SK-N-SH (cell line): ENCODE results near the gene ZNF17. TPM values are rescaled to one million over a fixed set of nuclear protein-coding genes. Genes with fewer than 3 reads are reported as not detected.

Experiments
- CTCF ChIA-PET: fragments of 300-600, 350-600 bp; formaldehyde crosslinking; extraction: SDS; loops from one replicate; lab custom pipeline; 2021; lab: Yijun Ruan, JAX
- POLR2A ChIA-PET: fragments of 350-600 bp; sonication (Branson Sonifier 250); formaldehyde crosslinking; extraction: SDS; loops from one replicate; lab custom pipeline; 2020; ENCODE audit warnings: antibody characterized with exemption, inconsistent platforms; lab: Yijun Ruan, JAX
- DNase-seq: peaks from one replicate; pipeline ENCODE4 v3.0.0; 2012
- H2AFZ ChIP-seq: fragments of 200-600 bp; sonication (generic); 2 replicates; pipeline ENCODE4 v1.8.1; 2016; ENCODE audit warnings: antibody characterized with exemption, mild to moderate bottlenecking, low read depth
- H3F3A ChIP-seq: fragments of 200-600 bp; sonication (generic); replicated peaks from 2 replicates; pipeline ENCODE3; 2016; ENCODE audit warnings: antibody characterized with exemption, mild to moderate bottlenecking; ENCODE audit not compliant: insufficient read depth
- H3K27ac ChIP-seq, 2 experiments: fragments of 200-500 bp in 1 of 2; fragments of 200-600 bp in 1 of 2; sonication (Bioruptor generic) in 1 of 2; sonication (generic), shearing (Covaris generic) in 1 of 2; 2 replicates each; pipeline versions ENCODE4 v1.5.1 to v1.6.1; 2014 to 2016; ENCODE audit warnings: low read depth in 2 of 2, inconsistent platforms in 1 of 2, low read length in 1 of 2, mild to moderate bottlenecking in 1 of 2, mixed read lengths in 1 of 2
- H3K27me3 ChIP-seq: fragments of 200-600 bp; sonication (generic), shearing (Covaris generic); 2 replicates; pipeline ENCODE4 v1.6.1; 2016; ENCODE audit warnings: mixed run types; ENCODE audit not compliant: insufficient read depth
- H3K36me3 ChIP-seq, 2 experiments: fragments of 200-500 bp in 1 of 2; fragments of 200-600 bp in 1 of 2; sonication (Bioruptor generic) in 1 of 2; sonication (generic) in 1 of 2; replicated peaks in 1 of 2; 2 replicates each; pipeline versions ENCODE3 to v1.5.1; 2014 to 2016; ENCODE audit warnings: low read length in 1 of 2, mild to moderate bottlenecking in 1 of 2; ENCODE audit not compliant: insufficient read depth in 2 of 2, control insufficient read depth in 1 of 2
- H3K4me1 ChIP-seq, 2 experiments: fragments of 200-500 bp in 1 of 2; fragments of 200-600 bp in 1 of 2; sonication (Bioruptor generic) in 1 of 2; sonication (generic), shearing (Covaris generic) in 1 of 2; 2 replicates each; pipeline versions ENCODE4 v1.5.1 to v1.6.1; 2014 to 2016; ENCODE audit warnings: low read depth in 1 of 2, low read length in 1 of 2, mixed run types in 1 of 2; ENCODE audit not compliant: insufficient read depth in 2 of 2, control insufficient read depth in 1 of 2
- H3K4me2 ChIP-seq: fragments of 200-600 bp; sonication (generic), shearing (Covaris generic); 2 replicates; pipeline ENCODE4 v1.6.1; 2017; ENCODE audit warnings: mixed run types
- H3K4me3 ChIP-seq, 2 experiments: fragments of 200-500 bp in 1 of 2; fragments of 200-600 bp in 1 of 2; sonication (Bioruptor generic) in 1 of 2; sonication (generic), shearing (Covaris generic) in 1 of 2; 2 replicates each; pipeline versions ENCODE4 v1.5.1 to v1.8.1; 2014 to 2016; ENCODE audit warnings: low read depth in 2 of 2, inconsistent platforms in 1 of 2, low read length in 1 of 2, mild to moderate bottlenecking in 1 of 2, mixed read lengths in 1 of 2, moderate library complexity in 1 of 2
- H3K79me2 ChIP-seq: fragments of 200-600 bp; sonication (generic); 2 replicates; pipeline ENCODE4 v1.8.1; 2017; ENCODE audit warnings: mild to moderate bottlenecking; ENCODE audit not compliant: insufficient read depth
- H3K9ac ChIP-seq: fragments of 200-600 bp; sonication (generic); 2 replicates; pipeline ENCODE4 v1.6.1; 2017; ENCODE audit warnings: mixed run types
- H3K9me2 ChIP-seq: fragments of 200-600 bp; sonication (generic); 2 replicates; pipeline ENCODE4 v1.6.1; 2017; ENCODE audit warnings: mixed run types
- H3K9me3 ChIP-seq: fragments of 200-600 bp; sonication (generic); 2 replicates; pipeline ENCODE4 v1.6.1; 2017; ENCODE audit warnings: mixed run types, mild to moderate bottlenecking, moderate library complexity
- H4K20me1 ChIP-seq: fragments of 200-600 bp; sonication (generic); 2 replicates; pipeline ENCODE4 v1.6.1; 2017; ENCODE audit warnings: mild to moderate bottlenecking, mixed run types; ENCODE audit not compliant: insufficient read depth
- CHD2 ChIP-seq: fragments of 150-350 bp; IDR thresholded peaks from 2 replicates; pipeline ENCODE4 v1.6.1; 2018; ENCODE audit warnings: low read length; ENCODE audit not compliant: partially characterized antibody
- ELF1 ChIP-seq: IDR thresholded peaks from 2 replicates; pipeline ENCODE4 v1.4.0; 2012
- EP300 ChIP-seq, 2 experiments: IDR thresholded peaks; 2 replicates each; pipeline versions ENCODE4 v1.4.0 to v1.6.1; 2012; ENCODE audit warnings: borderline replicate concordance in 1 of 2, low read depth in 1 of 2, low read length in 1 of 2
- EZH2phosphoT487 ChIP-seq: fragments of 200-600 bp; sonication (generic); IDR thresholded peaks from 2 replicates; pipeline ENCODE4 v1.6.1; 2017; ENCODE audit warnings: low read depth, mixed run types, mild to moderate bottlenecking, antibody characterized with exemption, moderate library complexity, borderline replicate concordance
- FOSL2 ChIP-seq: IDR thresholded peaks from 2 replicates; pipeline ENCODE4 v1.4.0; 2012; ENCODE audit warnings: low read depth, mild to moderate bottlenecking, moderate library complexity, borderline replicate concordance
- FOXJ3 ChIP-seq: sonication (generic); formaldehyde crosslinking; IDR thresholded peaks from 2 replicates; pipeline ENCODE4 v1.5.1; 2020; ENCODE audit warnings: mild to moderate bottlenecking, missing genetic modification reagents
- FOXM1 ChIP-seq: IDR thresholded peaks from 2 replicates; pipeline ENCODE4 v1.4.0; 2012; ENCODE audit warnings: low read depth, mild to moderate bottlenecking
- GATA2 ChIP-seq: sonication (generic); formaldehyde crosslinking; IDR thresholded peaks from 2 replicates; pipeline ENCODE4 v1.5.0; 2020; ENCODE audit warnings: mild to moderate bottlenecking, missing genetic modification reagents
- MEF2A ChIP-seq: IDR thresholded peaks from 2 replicates; pipeline ENCODE4 v1.4.0; 2012; ENCODE audit warnings: low read depth, borderline replicate concordance
- MXI1 ChIP-seq: IDR thresholded peaks from 2 replicates; pipeline ENCODE4 v1.6.1; 2012; ENCODE audit warnings: mild to moderate bottlenecking, low read depth, low read length, improper control_type of control experiment
- NFIC ChIP-seq: IDR thresholded peaks from 2 replicates; pipeline ENCODE4 v1.4.0; 2012; ENCODE audit warnings: borderline replicate concordance
- NRF1 ChIP-seq: IDR thresholded peaks from 2 replicates; pipeline ENCODE4 v1.6.1; 2012; ENCODE audit warnings: low read depth, mild to moderate bottlenecking, low read length
- PBX3 ChIP-seq: IDR thresholded peaks from 2 replicates; pipeline ENCODE4; 2012
- POLR2AphosphoS5 ChIP-seq: IDR thresholded peaks from 2 replicates; pipeline ENCODE4 v1.6.1; 2012; ENCODE audit warnings: low read depth, low read length
- RCOR1 ChIP-seq: fragments of 150-350 bp; IDR thresholded peaks from 2 replicates; pipeline ENCODE4 v1.6.1; 2017; ENCODE audit warnings: antibody characterized with exemption, low read length
- RFX5 ChIP-seq: IDR thresholded peaks from 2 replicates; pipeline ENCODE4 v1.6.1; 2012; ENCODE audit warnings: mild to moderate bottlenecking, improper control_type of control experiment, low read length
- RXRA ChIP-seq: IDR thresholded peaks from 2 replicates; pipeline ENCODE4 v1.4.0; 2012; ENCODE audit warnings: low read depth, mild to moderate bottlenecking, borderline replicate concordance
- SMC3 ChIP-seq: IDR thresholded peaks from 2 replicates; pipeline ENCODE4 v1.6.1; 2012; ENCODE audit warnings: low read depth, low read length, improper control_type of control experiment
- TAF1 ChIP-seq: IDR thresholded peaks from 2 replicates; pipeline ENCODE4 v1.6.1; 2012; ENCODE audit warnings: low read depth, mild to moderate bottlenecking, low read length, moderate library complexity, borderline replicate concordance
- TCF12 ChIP-seq: IDR thresholded peaks from 2 replicates; pipeline ENCODE4 v1.4.0; 2012
- TEAD4 ChIP-seq: IDR thresholded peaks from 2 replicates; pipeline ENCODE4 v1.4.0; 2012; ENCODE audit warnings: mild to moderate bottlenecking, borderline replicate concordance; ENCODE audit not compliant: insufficient read depth
- USF1 ChIP-seq: IDR thresholded peaks from 2 replicates; pipeline ENCODE4 v1.4.0; 2012; ENCODE audit warnings: low read depth, borderline replicate concordance
- YY1 ChIP-seq: IDR thresholded peaks from 2 replicates; pipeline ENCODE4 v1.4.0; 2012; ENCODE audit warnings: low read depth, mild to moderate bottlenecking
- ZBTB33 ChIP-seq: IDR thresholded peaks from 2 replicates; pipeline ENCODE4 v1.4.0; 2012; ENCODE audit warnings: low read depth, borderline replicate concordance
- WGBS: methylation state at CpG from one replicate; pipeline ENCODE4 v1.1.6; 2017; ENCODE audit warnings: low lambda C conversion rate; 5-methylcytosine and 5-hydroxymethylcytosine counted together
- polyA plus RNA-seq, 3 experiments: library from polyadenylated mRNA; depleted of rRNA; stranded (reverse); fragments of >200 nt; gene quantifications; 2 replicates each; pipeline ENCODE4 v1.2.3, GENCODE V29; 2012

ZNF17 gene
- polyA plus RNA-seq, 1 of the 3 experiments (the other 2 are of a cell fraction): 3.9 TPM

GRCh38 chr19:57441979-57442752, 31.2 kb downstream of the ZNF17 start (continued):
- TF ChIP-seq FOXM1 (no peak), TCF12 (no peak), RFX5 (no peak), MEF2A (no peak)

- Histone ChIP-seq H3K4me3 (no peak overlapping the region), H3K27ac (no peak overlapping the region), H3K9me3 (no peaks in the 10 kb centered on the region), H3K9ac (no peak overlapping the region), H3K9me2 (no peaks in the 10 kb centered on the region), H3K27me3 (no peaks in the 10 kb centered on the region), H3K4me1 (no peaks in the 10 kb centered on the region; a peak in 1 of 4 replicates), H4K20me1 (no peaks in the 10 kb centered on the region), H3K4me2 (no peak overlapping the region), H3F3A (no peaks in the 10 kb centered on the region), H3K79me2 (peaks cover 48% of the 10 kb centered on the region), H2AFZ (no peak overlapping the region), H3K36me3 (peaks cover 20 to 26% of the 10 kb centered on the region in 2 experiments)
- ChIA-PET CTCF (no interaction called here), POLR2A (no interaction called here)
- WGBS: 92% methylated on average over 5 of the region's 5 CpGs
- no peak for DNase-seq
- TF ChIP-seq POLR2AphosphoS5: no peak
- no peak for TF ChIP-seq TEAD4
- TF ChIP-seq MXI1: no peak
- TF ChIP-seq MEF2A: no peak
- no peak for TF ChIP-seq EZH2phosphoT487
- no peak for TF ChIP-seq SMC3
- no peak for TF ChIP-seq TAF1
- TF ChIP-seq ELF1: no peak
These were observed 32.2 kb downstream of the ZNF17 start for GRCh38 chr19:57443121-57443696.

GRCh38 chr19:57452307-57452706, 41.3 kb downstream of the ZNF17 start:
- Histone ChIP-seq H3K9me3 (no peaks in the 10 kb centered on the region), H3F3A (no peaks in the 10 kb centered on the region), H3K4me1 (no peaks in the 10 kb centered on the region), H2AFZ (no peak overlapping the region), H3K27ac (no peak overlapping the region), H3K27me3 (no peaks in the 10 kb centered on the region), H3K9me2 (no peaks in the 10 kb centered on the region), H3K36me3 (no peaks in the 10 kb centered on the region), H3K4me2 (no peak overlapping the region), H3K79me2 (peaks cover 3% of the 10 kb centered on the region; the same call in 1 of the 2 replicates), H4K20me1 (no peaks in the 10 kb centered on the region), H3K4me3 (no peak overlapping the region), H3K9ac (no peak overlapping the region)
- 76% methylated on average over 3 of the region's 3 CpGs for WGBS
- no peak for DNase-seq
- TF ChIP-seq MEF2A: no peak
- TF ChIP-seq USF1: no peak
- TF ChIP-seq NRF1: no peak
- no peak for TF ChIP-seq EP300 (IDR thresholded peaks at IDR 0.05; ENCODE audit: borderline replicate concordance in 1 of 2, low read depth in 1 of 2, low read length in 1 of 2)
- TF ChIP-seq ZBTB33: no peak
- no peak for TF ChIP-seq TEAD4
- no peak for TF ChIP-seq FOXJ3 (CRISPR knock-in tag)
- no peak for TF ChIP-seq RCOR1
- TF ChIP-seq GATA2 (CRISPR knock-in tag): no peak
- no peak for TF ChIP-seq NFIC
- no peak for TF ChIP-seq CHD2
- no peak for TF ChIP-seq PBX3
- no peak for TF ChIP-seq YY1
- TF ChIP-seq RXRA: no peak
- no peak for TF ChIP-seq EZH2phosphoT487
- no peak for TF ChIP-seq FOSL2
- TF ChIP-seq SMC3: no peak
- CTCF ChIA-PET: no interaction called here
- POLR2A ChIA-PET: no interaction called here
